ENCODE measurements around the gene CASP8. TPM values are rescaled to one million over a fixed set of nuclear protein-coding genes. Genes with fewer than 3 reads are reported as not detected.
A peak's percentile ranks its signal among the peaks of the same experiment; 100 is the strongest.
"Not testable (repeated sequence)": the region's sequence is repeated elsewhere in the genome, so short reads cannot be mapped to it uniquely, and the experiment has no call there.

Gene CASP8
- total RNA-seq, 1 donor from 2014 or later, result 8.3 TPM

- DNase-seq, result no peak
Observed at GRCh38 chr2:201270293-201271001, 10.1 kb downstream of the CASP8 start.

GRCh38 chr2:201271917-201272316 lies 11.6 kb downstream of the CASP8 start:
- DNase-seq, result no peak

DNA sequence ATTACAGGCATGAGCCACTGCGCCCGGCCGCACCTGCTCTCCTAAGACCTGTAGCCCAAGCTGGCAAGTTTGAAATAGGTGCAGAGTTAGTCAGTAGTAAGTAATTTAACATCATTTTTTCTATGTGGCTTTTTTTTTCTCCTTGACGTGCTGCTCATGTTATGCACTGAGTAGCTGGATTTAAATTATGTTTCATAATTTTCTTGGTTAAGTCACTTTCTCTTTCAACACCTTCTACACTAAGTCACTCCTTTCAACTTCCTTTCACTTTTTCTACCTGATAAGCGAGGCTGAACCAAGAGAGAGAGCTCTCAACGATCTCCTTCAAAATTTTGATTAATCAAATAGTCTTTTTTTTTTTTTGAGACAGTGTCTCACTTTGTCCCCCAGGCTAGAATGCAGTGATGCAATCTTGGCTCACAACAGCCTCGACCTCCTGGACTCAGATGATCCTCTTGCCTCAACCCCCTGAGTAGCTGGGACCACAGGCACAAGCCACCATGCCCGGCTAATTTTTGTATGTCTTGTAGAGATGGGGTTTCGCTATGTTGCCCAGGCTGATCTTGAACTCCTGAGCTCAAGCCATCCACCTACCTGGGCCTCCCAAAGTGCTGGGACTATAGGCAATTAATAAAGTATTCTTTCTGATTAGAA lies 13.1 kb downstream of the CASP8 start:
- DNase-seq, result no peak

DNA sequence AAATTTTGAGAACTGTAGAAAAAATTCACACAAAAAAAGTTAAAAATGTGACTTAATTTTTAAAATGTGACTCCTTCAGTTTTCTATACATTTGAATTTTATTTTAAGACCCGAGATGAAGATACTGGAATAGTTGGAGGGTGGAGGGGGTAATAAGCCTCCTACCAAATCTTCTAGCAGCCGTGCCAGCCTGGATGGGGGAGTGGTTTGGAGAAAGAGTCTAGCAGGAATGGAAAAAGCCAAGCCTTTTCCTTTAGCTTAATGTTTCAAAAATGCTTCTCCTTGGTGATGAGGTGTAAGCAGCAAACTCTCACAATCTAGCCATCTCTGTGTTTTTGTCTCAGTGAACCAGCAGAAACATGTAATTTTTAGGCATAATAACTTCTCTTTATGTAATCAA lies 14.7 kb downstream of the CASP8 start:
- no peak for DNase-seq

GRCh38 chr2:201275990-201276389 lies 15.7 kb downstream of the CASP8 start:
- no peak for DNase-seq

GRCh38 chr2:201276511-201276910 lies 16.2 kb downstream of the CASP8 start:
- DNase-seq, result no peak

DNA sequence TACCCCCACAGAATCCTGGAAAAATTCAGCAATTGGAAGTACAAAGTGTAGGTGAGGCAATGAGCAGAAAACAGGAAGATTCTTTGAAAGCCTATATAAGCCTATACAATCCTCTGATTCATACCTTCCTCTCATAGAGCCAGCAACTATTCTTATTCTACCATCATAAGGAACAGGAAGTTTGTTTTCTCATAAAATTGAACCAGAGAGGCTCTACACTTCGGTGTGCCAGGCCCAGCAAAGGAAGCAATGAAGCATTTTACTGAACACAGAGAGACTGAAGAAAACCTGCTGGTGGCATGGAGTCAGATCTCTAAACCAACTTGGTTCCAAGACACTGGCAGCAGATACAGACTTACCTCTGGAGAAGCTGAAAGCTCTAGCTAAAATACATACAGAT lies 18.7 kb downstream of the CASP8 start:
- no peak for DNase-seq

GRCh38 chr2:201280191-201281040 lies 20.1 kb downstream of the CASP8 start:
- no peak for DNase-seq

- DNase-seq, result no peak
Observed at GRCh38 chr2:201285499-201285898, 25.2 kb downstream of the CASP8 start.

DNA sequence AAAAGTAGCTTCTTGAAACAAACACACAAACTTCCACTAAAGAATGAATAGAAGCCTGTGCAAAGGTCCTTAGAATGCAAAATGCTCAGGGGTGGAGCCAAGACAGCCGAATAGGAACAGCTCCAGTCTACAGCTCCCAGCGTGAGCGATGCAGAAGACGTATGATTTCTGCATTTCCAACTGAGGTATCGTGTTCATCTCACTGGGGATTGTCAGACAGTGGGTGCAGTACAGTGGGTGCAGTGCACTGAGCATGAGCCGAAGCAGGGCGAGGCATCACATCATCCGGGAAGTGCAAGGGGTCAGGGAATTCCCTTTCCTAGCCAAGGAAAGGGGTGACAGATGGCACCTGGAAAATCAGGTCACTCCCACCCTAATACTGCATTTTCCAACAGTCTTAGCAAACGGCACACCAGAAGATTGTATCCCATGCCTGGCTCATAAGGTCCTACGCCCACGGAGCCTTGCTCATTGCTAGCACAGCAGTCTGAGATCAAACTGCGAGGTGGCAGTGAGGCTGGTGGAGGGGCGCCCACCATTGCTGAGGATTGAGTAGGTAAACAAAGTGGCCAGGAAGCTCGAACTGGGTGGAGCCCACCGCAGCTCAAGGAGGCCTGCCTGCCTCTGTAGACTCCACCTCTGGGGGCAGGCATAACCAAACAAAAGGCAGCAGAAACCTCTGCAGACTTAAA lies 30.3 kb downstream of the CASP8 start:
- not testable (repeated sequence) for DNase-seq

GRCh38 chr2:201298462-201299052 lies 38.2 kb downstream of the CASP8 start:
- DNase-seq, result no peak

DNA sequence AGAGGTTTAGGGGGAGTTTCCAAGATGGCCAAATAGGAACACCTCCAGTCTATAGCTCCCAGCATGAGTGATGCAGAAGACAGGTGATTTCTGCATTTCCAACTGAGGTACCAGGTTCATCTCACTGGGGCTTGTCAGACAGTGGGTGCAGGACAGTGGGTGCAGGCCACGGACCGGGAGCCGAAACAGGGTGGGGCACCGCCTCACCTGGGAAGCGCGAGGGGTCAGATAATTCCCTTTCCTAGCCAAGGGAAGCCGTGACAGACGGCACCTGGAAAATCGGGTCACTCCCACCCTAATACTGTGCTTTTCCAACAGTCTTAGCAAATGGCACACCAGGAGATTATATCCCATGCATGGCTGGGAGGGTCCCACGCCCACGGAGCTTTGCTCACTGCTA lies 39.6 kb downstream of the CASP8 start:
- not testable (repeated sequence) for DNase-seq

- no peak for DNase-seq
Observed at GRCh38 chr2:201307876-201308275, 47.5 kb downstream of the CASP8 start.

GRCh38 chr2:201308914-201309313 lies 48.6 kb downstream of the CASP8 start:
- DNase-seq, result no peak

DNA sequence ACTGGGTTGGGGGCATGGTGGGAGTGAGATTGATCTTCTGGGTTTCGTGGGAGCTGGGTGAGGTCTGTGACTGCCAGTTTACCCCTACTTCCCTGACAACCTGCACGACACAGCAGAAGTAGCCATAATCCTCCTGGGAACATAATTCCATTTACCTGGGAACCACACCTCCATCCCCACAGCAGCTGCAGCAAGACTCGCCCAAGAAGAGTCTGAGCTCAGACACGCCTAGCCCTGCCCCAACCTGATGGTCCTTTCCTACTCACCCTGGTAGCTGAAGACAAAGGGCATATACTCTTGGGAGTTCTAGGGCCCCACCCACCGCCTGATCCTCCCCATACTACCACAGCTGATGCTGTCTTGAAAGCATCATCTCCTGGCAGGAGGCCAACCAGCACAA lies 53.0 kb downstream of the CASP8 start:
- peak; percentile 1 for DNase-seq

GRCh38 chr2:201319511-201319910 lies 59.2 kb downstream of the CASP8 start:
- no peak for DNase-seq

DNA sequence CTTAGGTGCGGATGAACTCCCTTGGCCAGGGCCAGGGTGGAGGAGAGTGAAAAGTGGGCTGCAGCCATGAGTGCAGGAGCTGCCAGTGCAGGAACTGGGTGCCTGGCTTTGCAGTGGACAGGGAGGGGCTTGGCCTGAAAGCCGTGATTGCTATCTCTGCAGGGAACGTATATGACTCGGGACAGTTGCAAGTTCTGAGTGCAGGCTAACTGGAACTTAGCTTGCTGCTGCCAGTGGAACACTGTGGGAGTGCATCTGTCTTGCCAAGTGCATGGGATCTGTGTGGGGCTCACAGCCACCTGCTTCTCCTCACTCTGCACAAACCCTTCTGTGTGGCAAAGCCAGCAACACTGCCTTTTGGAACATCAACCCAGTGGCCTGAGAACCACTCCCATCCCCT lies 59.9 kb downstream of the CASP8 start:
- no peak for DNase-seq

DNA sequence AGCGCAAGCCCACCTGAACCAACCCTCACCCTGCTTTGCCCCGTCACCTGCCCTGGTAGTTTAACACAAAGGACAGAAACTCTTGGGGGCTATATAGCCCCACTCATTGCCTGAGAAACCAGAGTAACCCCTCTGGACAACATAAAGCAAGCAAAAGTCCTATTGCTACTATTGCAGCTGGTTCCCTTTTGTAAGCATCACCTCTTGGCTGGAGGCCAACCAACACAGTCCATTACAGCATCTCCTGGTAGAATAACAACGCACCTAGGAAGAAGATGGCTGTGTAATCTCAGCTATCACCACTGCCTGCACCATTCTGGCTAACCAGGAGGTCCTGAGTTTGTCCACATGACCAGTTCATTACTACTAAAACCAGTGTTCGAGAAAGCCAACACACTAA lies 60.4 kb downstream of the CASP8 start:
- DNase-seq, result no peak

- no peak for DNase-seq
Observed at GRCh38 chr2:201322772-201323171, 62.4 kb downstream of the CASP8 start.

DNA sequence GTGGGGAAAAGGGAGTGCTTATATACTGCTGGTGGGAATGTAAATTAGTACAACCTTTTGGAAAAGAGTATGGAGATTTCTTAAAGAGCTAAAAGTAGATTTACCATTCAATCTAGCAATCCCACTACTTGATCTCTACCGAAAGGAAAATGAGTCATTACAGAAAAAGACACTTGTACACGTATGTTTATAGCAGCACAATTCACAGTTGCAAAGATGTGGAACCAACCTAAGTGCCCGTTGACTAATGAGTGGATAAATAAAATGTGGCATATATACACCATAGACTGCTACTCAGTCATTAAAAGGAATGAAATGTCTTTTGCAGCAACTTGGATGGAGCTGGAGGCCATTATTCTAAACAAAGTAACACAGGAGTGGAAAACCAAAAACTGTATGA lies 67.3 kb downstream of the CASP8 start:
- no peak for DNase-seq

- DNase-seq, result no peak
Observed at GRCh38 chr2:201329409-201329808, 69.1 kb downstream of the CASP8 start.

All from tongue (tissue), 2 donors.